IPS DF 4.7 (cell line): ENCODE measurements around the gene CNGA4.

Source experiments
- DNase-seq: peaks from one replicate; pipeline ENCODE4 v3.0.0-alpha.2; 2013; ENCODE audit warnings: low spot score; ENCODE audit errors: extremely low read depth

CNGA4 gene, protein sequence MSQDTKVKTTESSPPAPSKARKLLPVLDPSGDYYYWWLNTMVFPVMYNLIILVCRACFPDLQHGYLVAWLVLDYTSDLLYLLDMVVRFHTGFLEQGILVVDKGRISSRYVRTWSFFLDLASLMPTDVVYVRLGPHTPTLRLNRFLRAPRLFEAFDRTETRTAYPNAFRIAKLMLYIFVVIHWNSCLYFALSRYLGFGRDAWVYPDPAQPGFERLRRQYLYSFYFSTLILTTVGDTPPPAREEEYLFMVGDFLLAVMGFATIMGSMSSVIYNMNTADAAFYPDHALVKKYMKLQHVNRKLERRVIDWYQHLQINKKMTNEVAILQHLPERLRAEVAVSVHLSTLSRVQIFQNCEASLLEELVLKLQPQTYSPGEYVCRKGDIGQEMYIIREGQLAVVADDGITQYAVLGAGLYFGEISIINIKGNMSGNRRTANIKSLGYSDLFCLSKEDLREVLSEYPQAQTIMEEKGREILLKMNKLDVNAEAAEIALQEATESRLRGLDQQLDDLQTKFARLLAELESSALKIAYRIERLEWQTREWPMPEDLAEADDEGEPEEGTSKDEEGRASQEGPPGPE

DNA sequence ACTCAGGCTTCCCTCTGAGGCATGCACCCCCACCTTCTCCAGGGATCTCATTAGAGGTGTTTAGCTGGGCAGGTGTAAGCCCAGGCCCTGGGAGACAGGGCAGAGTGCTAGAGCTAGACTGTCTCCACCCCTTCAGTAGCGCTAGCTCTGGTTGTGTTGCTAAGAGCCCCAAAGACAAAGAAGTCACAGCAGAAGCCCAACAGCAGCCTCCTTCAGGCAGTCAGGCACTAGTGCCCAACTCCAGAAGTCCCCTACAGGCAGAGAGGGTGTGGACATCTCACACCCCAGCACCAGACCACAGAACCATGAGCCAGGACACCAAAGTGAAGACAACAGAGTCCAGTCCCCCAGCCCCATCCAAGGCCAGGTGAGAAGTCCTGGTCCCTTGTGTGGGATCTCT, at the start of gene CNGA4:
TSS of gene CNGA4 (plus strand) at position 188 of the 400 bp plus-strand sequence. CDS start at position 306, 118 bp downstream.
- DNase-seq: no peak

GRCh38 chr11:6191742-6192141, 47.1 kb upstream of the CNGA4 start:
- DNase-seq: no peak

- no peak for DNase-seq
Observed at GRCh38 chr11:6194065-6194581, 44.8 kb upstream of the CNGA4 start.

GRCh38 chr11:6196396-6196795, 42.5 kb upstream of the CNGA4 start:
- DNase-seq: no peak

GRCh38 chr11:6197466-6198200, 41.3 kb upstream of the CNGA4 start:
- DNase-seq: no peak

GRCh38 chr11:6199174-6199810, 39.6 kb upstream of the CNGA4 start, which contains the start of gene OR52W1:
OR52W1 (plus strand) TSS chr11:6199224; CDS start chr11:6199224, 0 bp downstream.
- no peak for DNase-seq

- DNase-seq: no peak
Observed at GRCh38 chr11:6200975-6201374, 37.9 kb upstream of the CNGA4 start.

DNA sequence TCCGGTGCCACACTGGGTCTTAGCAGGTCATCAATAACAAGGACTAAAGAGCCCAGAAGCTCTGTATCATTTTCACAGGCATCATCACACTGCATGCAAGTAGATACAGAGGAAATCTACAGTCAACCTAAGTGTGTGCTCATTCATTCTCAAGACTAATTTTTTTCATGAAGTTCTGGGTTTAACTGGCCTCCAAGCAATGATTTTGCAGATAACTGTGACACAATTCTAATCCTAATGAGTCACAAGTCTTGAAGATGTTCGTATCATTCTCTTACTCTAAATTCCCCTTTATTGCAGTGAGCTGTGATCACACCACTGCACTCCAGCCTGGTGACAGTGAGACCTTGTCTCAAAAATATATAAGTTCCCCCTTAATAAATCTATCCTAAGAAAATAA, 37.4 kb upstream of the CNGA4 start:
- no peak for DNase-seq

- no peak for DNase-seq
Observed at GRCh38 chr11:6202041-6202440, 36.8 kb upstream of the CNGA4 start.

DNA sequence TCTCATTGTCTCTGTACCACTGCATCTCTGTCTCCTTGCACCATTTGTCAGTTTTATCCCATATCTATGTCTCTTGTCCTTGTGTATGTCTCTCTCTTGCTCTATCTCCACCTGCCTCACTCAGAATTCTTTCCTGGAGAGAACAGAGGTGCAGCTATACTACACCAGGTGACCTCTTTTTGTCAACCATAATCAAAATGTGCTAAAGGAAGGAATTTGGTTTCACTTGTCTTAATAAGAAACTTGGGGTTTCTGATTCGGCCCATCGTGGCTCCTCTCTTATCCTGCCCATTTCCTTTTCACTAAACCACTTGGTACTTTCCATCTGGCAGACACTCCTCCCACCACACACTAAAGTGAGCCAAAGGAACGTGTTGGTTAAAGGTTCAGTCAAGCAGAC, 35.6 kb upstream of the CNGA4 start:
- DNase-seq: no peak

DNA sequence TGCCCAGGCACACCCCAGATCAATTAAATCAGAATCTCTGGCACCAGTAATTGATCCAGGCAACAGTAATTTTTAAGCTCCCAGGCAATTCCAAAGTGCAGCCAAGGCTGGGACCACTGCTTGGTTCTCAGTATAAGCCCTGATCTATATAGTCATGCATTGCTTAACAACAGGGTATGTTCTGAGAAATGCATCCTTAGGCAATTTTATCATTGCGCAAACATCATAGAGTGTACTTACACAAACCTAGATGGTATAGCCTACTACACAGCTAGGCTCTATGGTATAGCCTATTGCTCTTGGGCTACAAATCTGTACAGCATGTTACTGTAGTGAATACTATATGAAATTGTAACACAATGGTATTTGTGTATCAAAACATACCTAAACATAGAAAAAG, 34.2 kb upstream of the CNGA4 start:
- no peak for DNase-seq

DNA sequence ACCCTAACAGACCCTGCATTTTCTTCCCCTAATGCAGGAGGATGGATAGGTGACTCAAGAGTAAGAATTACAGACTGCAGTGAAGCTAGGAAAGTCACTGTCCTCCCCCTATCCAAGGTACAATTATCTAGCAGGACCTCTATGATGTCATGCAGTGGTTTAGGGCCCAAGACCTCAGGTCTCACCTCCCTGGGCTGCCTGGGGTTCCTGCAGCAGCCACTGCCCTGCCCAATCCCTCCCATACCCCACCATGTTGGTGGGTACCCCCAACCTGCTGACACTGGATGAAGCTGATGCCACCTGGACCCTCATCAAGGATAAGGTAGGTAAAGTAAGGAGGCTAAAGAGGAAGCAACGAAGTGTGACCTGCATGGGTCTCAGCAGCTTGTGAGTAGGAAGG, 33.5 kb upstream of the CNGA4 start, which contains the start of gene C11orf42:
TSS of gene C11orf42 (plus strand) at position 192 of the 400 bp plus-strand sequence. CDS start at position 251, 59 bp downstream.
- no peak for DNase-seq

DNA sequence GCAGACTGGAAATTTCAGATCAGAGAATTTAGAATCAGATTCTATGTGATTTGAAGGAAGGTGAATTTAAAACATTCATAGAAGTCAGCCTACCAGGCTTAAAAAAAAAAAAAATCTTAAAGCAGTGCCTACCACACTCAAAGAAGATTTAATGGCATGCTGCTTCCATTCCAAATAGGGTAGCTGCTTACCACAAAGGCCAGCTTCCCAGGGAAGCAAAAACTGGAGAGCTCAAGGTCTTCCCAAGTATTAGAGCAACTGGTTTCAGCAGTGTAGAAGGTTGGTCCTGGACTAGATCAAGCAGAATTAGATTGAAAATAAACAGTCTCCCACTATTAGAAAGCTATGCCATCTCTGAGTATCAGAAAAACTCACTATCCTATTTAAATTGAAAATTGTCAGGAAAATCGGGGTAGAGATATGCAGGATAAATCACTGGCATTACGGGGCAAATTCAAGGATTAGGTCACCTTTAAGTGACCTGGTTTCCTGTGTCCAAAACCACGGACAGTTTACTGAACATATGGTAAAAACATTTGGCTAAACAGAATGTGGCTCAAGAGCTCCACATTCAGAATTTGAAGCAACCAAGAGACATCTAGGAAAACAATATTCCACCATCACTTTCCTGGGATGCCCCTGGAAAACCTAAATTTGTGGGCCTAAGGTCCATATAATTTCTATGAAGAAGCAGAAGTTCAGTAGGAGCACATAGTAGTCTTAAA, 32.3 kb upstream of the CNGA4 start:
- DNase-seq: no peak

DNA sequence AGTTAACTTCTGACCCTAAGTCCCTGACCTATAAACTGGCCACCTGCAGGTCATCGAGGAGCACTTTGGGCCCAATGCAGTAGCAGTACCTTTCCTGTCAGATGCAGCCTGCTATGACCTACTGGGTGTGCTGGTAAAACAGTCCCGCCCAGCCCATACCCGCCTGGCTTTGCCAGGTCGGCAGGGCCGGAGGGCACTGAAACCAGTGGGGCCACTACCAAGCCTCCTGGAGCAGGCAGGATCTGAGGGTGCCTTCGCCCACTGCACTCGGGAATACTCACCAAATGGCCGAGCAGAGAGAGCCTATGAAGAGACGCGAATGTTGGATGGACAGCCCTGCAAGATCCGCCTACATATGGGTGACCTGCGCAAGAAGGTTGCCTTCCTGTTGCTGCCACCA, 29.1 kb upstream of the CNGA4 start:
- DNase-seq: no peak

DNA sequence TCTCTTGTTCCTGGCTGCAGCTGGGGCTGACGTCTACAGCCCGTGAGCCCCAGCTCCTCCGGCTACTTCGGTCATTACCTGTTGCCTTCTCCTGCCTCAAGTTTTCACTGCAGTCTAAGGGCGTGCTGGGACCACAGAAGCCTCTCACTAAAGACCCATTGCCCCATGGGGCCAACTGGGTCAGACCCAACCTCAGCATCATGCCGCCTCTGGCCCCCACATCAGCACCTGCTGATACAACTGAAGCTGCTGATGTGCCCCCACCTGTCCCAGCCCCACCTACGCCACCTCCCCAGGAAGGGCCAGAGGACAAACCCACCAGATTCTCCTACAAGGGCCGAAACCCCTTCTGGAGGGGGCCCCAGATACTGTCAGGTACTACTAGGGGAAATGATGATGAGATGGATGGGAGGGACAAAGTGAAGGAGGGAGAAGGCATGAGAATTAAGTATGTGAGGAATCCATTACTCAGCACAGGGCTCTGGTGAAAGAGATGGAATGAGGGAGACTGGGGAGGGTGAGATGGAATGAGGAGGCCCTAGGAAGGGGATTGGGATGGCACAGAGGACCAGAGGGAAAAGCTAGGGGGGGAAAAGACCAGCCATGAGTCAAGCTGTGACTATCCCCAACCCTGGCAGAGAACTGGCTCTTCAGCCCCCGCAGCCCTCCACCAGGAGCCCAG, 28.5 kb upstream of the CNGA4 start:
- no peak for DNase-seq

DNA sequence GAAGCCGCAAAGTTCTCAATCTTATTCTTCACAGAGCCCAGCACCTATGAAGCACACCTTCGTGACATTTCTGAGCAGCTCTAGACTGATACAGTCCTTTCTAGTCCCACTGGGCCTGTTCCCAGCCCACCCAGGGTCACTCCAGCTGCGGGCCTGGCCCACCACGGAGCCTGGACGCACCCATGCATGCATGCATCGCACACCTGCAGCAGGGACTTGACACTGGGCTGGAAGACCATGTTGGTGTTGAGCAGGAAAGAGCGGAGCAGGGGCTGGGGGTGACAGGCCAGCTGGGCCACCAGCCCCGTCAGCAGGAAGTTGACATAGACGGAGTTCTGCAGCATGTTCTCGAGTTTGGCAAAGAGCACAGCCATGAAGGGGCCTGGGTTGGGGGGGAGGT, 24.4 kb upstream of the CNGA4 start:
- DNase-seq: no peak

GRCh38 chr11:6216501-6216900, 22.4 kb upstream of the CNGA4 start:
- no peak for DNase-seq

- no peak for DNase-seq
Observed at GRCh38 chr11:6217722-6218121, 21.2 kb upstream of the CNGA4 start.

- DNase-seq: no peak
Observed at GRCh38 chr11:6219359-6219758, 19.5 kb upstream of the CNGA4 start.

DNA sequence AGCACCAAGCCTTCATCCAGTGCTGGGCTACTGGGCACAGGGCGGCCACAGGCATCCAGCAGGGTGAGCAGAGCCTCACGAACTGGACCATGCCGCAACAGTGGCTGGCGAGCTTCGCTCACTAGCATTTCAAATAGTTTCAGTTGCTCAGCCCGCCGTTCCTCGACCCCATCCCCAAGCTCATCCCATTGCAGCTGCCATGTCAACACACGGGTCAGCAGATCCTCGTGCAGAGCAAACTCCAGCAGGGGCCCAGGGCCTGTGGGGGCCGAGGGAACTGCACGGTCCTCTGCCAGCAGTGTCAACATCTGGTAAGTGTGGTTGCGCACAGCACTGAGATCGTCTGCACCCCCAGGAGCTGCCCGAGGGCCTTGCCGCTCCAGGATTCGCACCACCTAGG, 15.0 kb upstream of the CNGA4 start:
- no peak for DNase-seq
